ENCODE measurements around the gene HSPA1B.
"Not testable (repeated sequence)": the region's sequence is repeated elsewhere in the genome, so short reads cannot be mapped to it uniquely, and the experiment has no call there.

The HSPA1B gene

GRCh38 chr6:31860349-31860748 lies 32.8 kb downstream of the HSPA1B start:
- DNase-seq, result no peak

DNA sequence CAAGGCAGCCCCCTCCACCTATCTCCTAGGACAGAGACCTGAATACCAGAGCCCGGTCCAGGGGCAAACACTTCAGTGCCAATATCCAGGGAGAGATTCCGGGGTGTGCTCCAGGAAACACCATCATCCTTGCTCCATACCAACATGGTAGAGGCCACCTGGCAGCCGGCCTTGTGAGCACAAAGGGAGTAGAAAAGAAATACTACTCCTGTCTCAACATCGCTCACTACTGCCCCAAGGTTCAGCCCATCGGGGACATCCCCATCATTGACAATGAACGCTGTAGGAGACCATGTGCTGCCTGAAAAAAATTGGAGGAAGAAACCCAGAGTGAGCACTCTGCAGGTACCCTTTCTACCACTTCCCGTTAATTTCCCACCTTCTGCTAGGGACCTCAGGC lies 33.6 kb downstream of the HSPA1B start:
- no peak for DNase-seq

DNA sequence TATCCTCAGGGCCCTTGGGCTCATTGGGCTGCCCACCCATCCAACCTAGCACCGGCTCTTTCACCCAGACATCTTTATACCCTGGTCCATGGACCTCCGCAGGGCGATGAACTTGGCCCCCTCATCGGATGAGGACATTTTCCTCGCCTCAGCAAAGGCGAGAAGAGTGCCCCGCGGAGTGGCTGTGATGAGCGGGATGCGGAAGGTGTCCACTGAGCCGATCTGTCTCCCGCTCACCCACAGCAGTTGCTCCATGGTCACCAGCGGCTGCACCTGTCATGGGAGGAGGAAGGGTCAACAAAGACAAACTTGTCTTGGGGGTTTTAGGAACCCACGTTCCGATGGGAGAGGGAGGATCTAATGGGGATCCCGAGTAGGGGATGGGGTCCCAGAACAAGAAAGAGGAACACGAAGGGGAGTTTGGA lies 34.4 kb downstream of the HSPA1B start:
- no peak for DNase-seq

DNA sequence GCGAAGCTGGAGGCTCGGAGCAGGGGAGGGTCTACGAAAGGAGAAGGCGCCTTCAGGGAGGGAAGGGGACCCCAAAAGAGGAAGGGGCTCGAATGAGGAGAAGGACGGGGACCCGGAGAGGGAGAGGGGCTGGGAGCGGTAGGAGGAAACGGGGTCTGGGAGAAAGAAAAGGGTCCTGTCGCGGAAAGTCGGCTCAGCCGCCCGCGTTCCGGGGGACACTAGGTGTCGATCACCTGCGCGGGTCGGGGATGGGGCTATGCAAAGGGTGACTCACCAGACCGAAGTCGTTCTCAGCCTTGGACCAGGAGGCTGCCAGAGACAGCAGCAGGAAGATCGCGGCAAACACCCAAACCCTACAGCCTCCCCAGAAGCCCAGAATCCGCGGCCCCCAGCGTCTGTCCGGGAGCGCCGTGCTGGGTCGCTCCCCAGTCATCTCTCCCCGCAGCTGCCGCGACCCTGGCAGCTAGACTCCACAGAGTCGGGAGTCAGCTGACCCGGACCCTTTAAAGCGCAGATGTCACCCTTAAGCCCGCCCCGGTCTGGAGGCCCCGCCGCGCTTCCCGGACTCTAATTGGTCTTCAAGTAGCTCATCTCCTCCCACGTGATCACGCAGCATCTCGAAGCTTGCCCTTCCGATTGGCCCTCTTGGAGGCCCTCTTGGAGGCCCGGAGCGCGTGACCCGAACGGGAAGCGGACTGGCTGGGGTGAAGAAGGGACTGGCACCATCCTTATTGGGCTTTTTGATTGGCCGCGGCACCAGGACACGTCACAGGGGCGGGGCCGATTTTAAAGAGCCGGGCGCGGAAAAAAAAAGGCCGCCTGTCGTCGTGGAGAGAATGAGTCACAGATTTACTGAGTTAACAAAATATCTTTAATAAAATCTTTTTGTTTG lies 35.1 kb downstream of the HSPA1B start, which contains the start of gene NEU1:
Gene NEU1, minus strand, starts transcription at position 478 of the 892 bp plus-strand sequence. Its CDS starts 45 bp downstream, at position 433.
- peak; percentile 98 for DNase-seq

GRCh38 chr6:31864123-31864562 lies 36.6 kb downstream of the HSPA1B start:
- not testable (repeated sequence) for DNase-seq

GRCh38 chr6:31864818-31865204 lies 37.3 kb downstream of the HSPA1B start:
- no peak for DNase-seq

DNA sequence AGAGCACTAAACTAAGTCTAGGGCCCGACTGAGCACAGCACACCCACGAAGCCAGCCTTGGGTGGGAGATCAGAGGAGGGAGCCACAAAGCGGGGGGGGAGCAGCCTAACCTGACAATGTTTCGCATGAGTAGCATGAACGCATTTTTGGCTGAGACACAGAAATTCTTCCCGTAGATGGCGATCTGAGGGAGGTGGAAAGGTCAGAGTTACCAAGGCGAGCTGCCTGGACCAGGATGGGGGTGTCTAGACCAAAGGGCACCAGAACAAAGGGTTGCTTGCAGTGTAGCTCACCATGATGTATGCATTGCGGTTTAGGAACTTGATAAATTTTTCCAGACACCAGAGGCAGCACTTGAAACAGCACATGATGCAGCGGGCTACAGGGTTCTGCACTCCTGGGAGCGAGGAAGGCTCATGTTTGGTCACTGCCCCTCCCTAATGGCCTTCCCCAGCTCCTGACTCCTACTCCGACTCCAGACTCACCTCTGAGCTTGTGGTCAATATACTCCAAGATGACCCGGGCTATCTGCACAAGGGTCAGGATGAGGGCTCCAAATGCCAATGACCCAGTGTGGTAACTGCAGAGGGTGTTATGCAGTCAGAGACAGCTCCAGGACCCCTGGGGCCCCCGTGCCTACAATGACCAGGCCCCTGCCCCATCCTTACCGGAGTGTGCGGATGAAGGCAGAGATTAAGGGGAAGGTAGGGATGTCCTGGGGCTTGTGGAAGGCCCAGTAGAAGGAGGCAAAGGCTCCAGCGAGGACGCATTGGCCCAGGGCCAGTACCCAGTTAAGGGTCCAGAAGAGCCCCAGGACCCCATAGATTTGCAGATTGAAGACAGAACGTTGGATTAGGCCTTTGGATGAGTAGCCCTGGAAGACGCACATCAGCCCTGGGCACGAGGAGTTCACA lies 37.9 kb downstream of the HSPA1B start:
- no peak for DNase-seq

DNA sequence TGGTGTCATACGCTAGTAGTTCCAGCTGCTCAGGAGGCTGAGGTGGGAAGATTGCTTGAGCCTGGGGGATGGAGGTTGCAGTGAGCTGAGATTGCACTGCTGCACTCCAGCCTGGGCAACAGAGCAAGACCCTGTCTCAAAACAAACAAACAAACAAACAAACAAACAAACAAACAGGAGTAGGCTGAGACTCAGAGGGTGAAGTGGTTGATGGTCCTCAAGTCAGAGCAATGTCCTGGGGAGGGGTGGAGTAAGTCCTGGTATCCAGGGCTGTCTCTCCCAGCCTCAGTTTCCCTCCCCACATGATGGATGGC lies 41.1 kb downstream of the HSPA1B start:
- not testable (repeated sequence) for DNase-seq

- DNase-seq, result no peak
These were observed 41.8 kb downstream of the HSPA1B start for GRCh38 chr6:31869343-31869742.

- no peak for DNase-seq
These were observed 42.9 kb downstream of the HSPA1B start for GRCh38 chr6:31870385-31870921.

- no peak for DNase-seq
These were observed 43.6 kb downstream of the HSPA1B start for GRCh38 chr6:31871046-31871659.

DNA sequence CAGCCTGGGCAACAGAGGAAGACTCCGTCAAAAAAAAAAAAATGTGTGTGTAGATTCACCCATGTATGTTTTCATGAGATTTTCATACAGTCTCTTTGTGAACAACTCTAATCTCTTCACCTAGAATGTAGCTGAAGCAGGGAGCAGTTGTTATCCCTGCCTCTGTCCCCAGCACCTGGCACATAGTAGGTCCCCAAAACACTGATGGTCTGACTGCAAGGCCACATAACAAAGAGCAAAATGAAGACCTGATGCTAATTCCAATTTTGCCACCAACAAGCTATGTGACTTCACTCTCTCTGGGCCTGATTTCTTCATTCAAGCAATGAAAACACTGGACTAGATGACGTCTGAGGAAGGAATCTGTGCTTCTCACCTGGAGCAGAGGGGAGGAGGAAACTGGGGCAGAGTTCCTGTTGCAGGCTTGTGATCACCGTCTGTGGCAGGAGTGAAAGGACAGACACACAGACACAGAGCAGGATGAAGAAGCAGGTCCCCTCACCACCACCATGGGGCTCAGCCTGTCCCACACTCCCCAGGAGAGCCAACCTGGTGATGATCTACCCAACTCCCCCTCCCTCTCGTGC lies 46.6 kb downstream of the HSPA1B start:
- no peak for DNase-seq

DNA sequence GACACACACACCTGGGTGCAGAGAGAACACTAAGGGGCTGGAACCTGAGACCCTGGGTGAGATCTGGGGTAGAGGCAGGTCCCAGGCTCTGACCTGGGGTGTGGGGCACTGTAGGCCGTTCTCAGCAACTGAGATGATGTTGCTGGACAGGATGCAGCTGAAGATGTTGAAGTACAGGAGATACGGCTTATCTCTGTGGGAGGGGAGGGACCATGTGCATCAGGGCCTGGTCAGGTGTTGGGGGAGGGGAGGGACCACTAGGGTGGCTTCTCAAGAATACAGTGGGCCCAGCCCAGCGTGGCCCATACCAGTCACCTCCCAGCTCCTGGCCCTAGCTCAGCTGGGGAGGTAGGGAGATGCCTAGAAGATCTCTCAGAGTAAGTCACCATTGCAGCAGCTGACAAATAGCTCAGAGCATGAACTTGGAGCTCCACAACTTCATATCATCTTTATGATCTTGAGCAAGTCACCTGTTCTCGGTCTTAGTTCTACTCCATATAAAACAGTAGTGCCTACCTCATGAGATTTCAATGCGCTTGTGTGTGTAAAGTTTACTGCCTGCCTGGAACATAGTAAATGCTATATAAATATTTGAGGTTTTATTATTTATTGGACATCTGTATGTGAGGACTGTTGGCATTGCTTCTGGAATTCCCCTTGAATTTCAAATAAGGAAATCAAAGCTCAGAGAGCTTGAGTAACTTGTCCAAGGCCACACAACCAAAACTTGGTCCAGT lies 47.5 kb downstream of the HSPA1B start:
- DNase-seq, result no peak

GRCh38 chr6:31875877-31876276 lies 48.3 kb downstream of the HSPA1B start:
- DNase-seq, result no peak

DNA sequence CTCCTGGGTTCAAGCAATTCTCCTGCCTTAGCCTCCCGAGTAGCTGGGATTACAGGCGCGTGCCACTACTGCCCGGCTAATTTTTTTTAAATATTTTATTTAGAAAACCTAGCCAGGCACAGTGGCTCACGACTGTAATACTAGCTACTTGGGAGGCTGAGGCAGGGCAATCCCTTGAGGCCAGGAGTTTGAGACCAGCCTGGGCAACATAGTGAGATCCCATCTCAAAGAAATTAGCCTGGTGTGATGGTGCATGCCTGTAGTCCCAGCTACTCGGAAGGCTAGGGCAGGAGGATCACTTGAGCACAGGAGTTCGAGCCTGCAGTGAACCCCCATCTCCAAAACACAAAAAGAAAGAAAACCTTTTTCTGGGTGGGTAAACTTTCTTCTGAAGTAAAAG lies 48.8 kb downstream of the HSPA1B start:
- no peak for DNase-seq

DNA sequence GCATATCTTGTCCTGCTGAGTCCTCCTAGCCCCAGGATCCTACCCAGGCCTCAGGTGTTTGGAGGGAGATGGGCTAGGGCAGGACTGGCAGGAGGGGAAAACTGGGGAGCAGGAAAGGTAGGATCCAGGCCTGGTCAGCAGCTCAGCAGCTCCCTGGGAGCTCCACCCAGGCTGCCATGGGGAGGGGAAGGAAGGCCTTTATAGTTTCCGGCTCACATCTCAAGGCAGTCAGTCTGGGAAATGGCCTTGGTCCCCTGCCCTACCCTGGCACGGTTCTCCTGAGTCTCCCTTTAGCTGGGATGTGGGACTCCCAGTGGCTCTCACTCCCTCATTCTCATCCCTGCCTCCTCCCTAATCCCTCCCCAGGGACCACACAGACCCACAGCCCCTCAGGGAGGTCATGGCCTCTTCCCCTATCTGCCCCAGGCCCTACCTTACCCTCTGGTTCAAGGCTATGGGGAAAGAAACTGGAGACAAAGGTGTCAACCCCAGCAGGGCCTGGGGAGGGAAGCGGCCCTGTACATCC lies 49.6 kb downstream of the HSPA1B start:
- no peak for DNase-seq

DNA sequence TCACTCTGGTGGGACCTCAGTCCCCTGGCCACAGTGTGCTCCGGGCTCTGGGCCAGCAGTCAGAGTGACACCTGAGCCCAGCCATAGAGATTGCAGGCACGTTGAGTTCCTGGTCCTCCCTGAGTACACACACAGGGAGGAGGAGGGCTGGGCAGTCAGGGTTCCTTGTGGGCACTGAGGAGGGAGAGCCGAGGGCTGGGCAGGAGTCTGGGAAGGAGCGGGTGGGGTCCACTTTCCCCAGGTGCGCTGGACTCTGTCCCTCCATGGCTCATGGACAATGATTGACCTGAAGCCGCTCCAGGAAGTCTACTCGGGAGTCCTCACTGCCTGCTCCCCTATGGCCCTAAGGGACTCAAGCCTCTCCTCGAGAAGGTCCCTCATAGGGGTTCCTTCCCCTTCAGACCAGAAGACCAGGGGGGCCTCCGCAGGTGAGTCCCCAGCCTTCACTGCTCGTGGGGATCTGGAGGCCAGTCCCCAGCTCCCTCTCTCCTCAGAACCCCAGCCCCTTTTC lies 50.2 kb downstream of the HSPA1B start:
- DNase-seq, result no peak

DNA sequence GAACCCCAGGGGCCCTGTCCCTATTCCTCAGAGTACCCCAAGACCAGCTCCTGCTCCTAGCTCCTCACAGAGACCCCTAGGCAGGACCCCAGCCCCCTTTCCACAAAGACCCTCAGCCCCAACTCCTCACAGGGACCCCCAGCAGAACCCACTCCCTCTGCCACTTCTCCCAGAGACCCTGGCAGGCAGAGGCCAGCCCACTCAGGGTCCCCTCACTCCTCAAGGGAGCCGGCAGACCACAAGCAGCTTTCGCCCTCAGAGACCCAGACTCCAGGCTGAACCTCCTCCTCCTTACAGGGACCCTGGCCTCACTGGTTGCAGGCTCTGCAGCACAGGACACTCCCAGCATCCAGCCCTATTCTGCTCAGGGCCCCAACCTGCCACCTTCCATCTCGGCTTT lies 50.7 kb downstream of the HSPA1B start:
- no peak for DNase-seq

DNA sequence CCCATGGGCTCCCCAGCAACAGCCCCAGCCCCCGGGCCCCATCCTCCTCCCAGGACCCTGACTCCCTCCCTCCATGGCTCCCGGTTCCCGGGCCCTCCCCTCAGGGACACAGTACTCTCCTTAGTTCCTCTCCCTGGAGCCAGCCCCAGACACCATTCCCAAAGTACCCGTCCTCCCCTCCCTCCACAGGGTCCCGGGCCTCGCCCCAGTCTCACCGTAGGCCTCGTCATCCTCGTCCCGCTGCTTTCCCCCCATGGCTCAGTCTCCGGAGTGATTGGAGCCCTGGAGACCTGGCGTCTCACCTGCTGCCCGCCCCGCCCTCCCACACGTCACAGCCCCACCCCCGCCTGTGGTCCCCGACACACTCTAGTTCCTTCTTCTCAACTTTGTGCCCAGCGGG lies 51.2 kb downstream of the HSPA1B start, which contains the start of gene SLC44A4:
Gene SLC44A4, minus strand, starts transcription at position 272 of the 400 bp plus-strand sequence. Its CDS starts 17 bp downstream, at position 255.
- no peak for DNase-seq

- DNase-seq, result no peak
These were observed 51.6 kb downstream of the HSPA1B start for GRCh38 chr6:31879143-31879542.

Data from retina (tissue), 1 donor.